22Rv1 (cell line): ENCODE measurements around the gene CMIP.
A peak's percentile ranks its signal among the peaks of the same experiment; 100 is the strongest.

Source experiments
- H3K27ac ChIP-seq: fragments of 450-650 bp; 2 replicates; pipeline ENCODE4 v1.5.1; 2017
- ZFX ChIP-seq: fragments of 450-650 bp; IDR thresholded peaks from 2 replicates; pipeline ENCODE4 v1.6.1; 2017; ENCODE audit warnings: antibody characterized with exemption, borderline replicate concordance
- TF ChIP-seq, protein P1 (sequence below): fragments of 450-650 bp; IDR thresholded peaks from 2 replicates; pipeline ENCODE4 v1.5.1; 2017; ENCODE audit warnings: mild to moderate bottlenecking

CMIP gene

GRCh38 chr16:81424771-81425170 lies 19.8 kb upstream of the CMIP start:
- no peak overlapping the region for H3K27ac ChIP-seq
- TF ChIP-seq ZFX, result no peak
- TF ChIP-seq, protein P1, sequence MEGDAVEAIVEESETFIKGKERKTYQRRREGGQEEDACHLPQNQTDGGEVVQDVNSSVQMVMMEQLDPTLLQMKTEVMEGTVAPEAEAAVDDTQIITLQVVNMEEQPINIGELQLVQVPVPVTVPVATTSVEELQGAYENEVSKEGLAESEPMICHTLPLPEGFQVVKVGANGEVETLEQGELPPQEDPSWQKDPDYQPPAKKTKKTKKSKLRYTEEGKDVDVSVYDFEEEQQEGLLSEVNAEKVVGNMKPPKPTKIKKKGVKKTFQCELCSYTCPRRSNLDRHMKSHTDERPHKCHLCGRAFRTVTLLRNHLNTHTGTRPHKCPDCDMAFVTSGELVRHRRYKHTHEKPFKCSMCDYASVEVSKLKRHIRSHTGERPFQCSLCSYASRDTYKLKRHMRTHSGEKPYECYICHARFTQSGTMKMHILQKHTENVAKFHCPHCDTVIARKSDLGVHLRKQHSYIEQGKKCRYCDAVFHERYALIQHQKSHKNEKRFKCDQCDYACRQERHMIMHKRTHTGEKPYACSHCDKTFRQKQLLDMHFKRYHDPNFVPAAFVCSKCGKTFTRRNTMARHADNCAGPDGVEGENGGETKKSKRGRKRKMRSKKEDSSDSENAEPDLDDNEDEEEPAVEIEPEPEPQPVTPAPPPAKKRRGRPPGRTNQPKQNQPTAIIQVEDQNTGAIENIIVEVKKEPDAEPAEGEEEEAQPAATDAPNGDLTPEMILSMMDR, result no peak

DNA sequence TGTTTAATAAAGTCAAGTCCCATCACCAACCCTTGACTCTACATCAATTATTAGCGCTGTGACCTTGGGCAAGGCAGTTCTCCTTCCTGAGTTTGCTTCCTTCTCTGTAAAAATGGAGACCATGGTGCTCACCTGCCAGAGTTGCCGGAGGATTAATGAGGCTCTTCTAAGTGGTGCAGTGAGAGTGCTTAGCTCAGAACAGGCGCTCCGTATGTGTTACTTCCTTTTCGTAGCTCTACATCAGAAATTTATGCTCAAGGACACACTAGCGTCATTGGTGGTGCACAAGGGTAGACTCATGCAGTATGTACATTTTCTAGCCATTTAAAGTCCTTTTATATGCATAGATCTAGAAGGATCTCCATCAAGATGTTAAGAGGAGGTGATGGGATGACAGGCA lies 17.4 kb upstream of the CMIP start:
- no peak overlapping the region for H3K27ac ChIP-seq
- TF ChIP-seq, protein P1, result no peak
- TF ChIP-seq ZFX, result no peak

- H3K27ac ChIP-seq, result no peak overlapping the region
- TF ChIP-seq, protein P1, result peak; percentile 23; the same call in 1 of the 2 replicates
- no peak for TF ChIP-seq ZFX
These were observed 15.5 kb upstream of the CMIP start for GRCh38 chr16:81429045-81429521.

GRCh38 chr16:81431554-81432353 lies 12.9 kb upstream of the CMIP start:
- H3K27ac ChIP-seq, result no peak overlapping the region
- TF ChIP-seq ZFX, result no peak
- TF ChIP-seq, protein P1, result no peak

- no peak for TF ChIP-seq ZFX
- TF ChIP-seq, protein P1, result no peak
- no peak overlapping the region for H3K27ac ChIP-seq
These were observed 11.6 kb upstream of the CMIP start for GRCh38 chr16:81432937-81433557.

- TF ChIP-seq, protein P1, result no peak
- TF ChIP-seq ZFX, result no peak
- no peak overlapping the region for H3K27ac ChIP-seq
These were observed 9.5 kb upstream of the CMIP start for GRCh38 chr16:81435103-81435502.

DNA sequence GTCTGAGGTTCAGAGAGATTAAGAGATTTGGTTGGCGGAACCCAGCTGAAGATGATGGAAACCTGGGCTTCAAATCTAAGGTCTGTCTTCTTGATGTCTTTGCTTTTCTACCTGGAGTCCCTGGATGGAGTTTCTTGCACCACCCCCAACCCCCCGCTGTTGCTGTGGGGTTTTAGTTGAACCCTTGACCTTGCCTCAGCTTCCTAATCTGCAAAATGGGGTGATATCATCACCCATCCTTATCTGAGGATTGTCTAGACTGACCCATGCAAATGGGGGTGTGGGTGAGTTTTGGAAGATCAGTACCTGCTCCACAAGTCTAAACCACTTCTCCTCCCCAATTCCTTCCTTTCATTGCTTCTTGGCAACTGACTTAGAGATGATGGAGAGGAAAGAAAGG lies 9.0 kb upstream of the CMIP start:
- no peak for TF ChIP-seq ZFX
- TF ChIP-seq, protein P1, result no peak
- no peak overlapping the region for H3K27ac ChIP-seq
